ENCODE results near the gene HTR3D.

Gene HTR3D

GRCh38 chr3:184011937-184012889 is 19.3 kb upstream of the HTR3D start:
- Histone ChIP-seq H3K4me1 (ENCODE audit: control insufficient read depth in 2 of 2, insufficient read depth in 1 of 2, low read depth in 1 of 2, low read length in 2 of 2) (peaks cover 4 to 6% of the 10 kb centered on the region in 2 donors), H3K27ac (replicated peaks; ENCODE audit: low read length) (no peak overlapping the region), H2BK5ac (ENCODE audit: low read length) (no peak overlapping the region), H2AFZ (ENCODE audit: low read length) (no peak overlapping the region), H2BK12ac (ENCODE audit: low read length) (no peak overlapping the region), H2BK15ac (ENCODE audit: low read length) (no peak overlapping the region), H2AK5ac (ENCODE audit: low read depth, low read length) (no peak overlapping the region), H3K36me3 (replicated peaks in 1 of 2; ENCODE audit: control insufficient read depth in 2 of 2, insufficient read depth in 2 of 2, low read length in 2 of 2) (peaks cover 9 to 52% of the 10 kb centered on the region in 2 donors), H3K79me1 (ENCODE audit: low read depth, low read length) (peaks cover 5% of the 10 kb centered on the region), H3K4ac (ENCODE audit: low read length) (no peak overlapping the region), H3K9me3 (replicated peaks in 1 of 2; ENCODE audit: control insufficient read depth in 2 of 2, insufficient read depth in 1 of 2, low read depth in 1 of 2, low read length in 2 of 2) (no peaks in the 10 kb centered on the region), H3K18ac (ENCODE audit: low read length) (no peak overlapping the region), H3K9ac (ENCODE audit: low read depth, low read length, poor library complexity) (no peak overlapping the region), H4K8ac (ENCODE audit: low read depth, low read length) (no peak overlapping the region), H3K23ac (ENCODE audit: low read depth, low read length, poor library complexity) (no peak overlapping the region), H3K4me2 (ENCODE audit: insufficient read depth, low read length, poor library complexity, severe bottlenecking) (no peak overlapping the region), H3K4me3 (ENCODE audit: low read length in 2 of 2) (no peak overlapping the region), H3K27me3 (ENCODE audit: control insufficient read depth in 3 of 3, insufficient read depth in 3 of 3, low read depth in 1 of 3, low read length in 3 of 3) (no peaks in the 10 kb centered on the region), H2BK120ac (ENCODE audit: low read depth, low read length) (no peak overlapping the region), H4K91ac (ENCODE audit: low read depth, low read length, poor library complexity) (peak overlapping the region; percentile 72), H3K14ac (ENCODE audit: low read length) (no peak overlapping the region)
- no peak for DNase-seq (ENCODE audit: low spot score)
- no CpG with 5 or more reads among the region's 6 CpGs for WGBS, 2 donors (ENCODE audit: extremely low coverage in 2 of 2, insufficient read length in 2 of 2, insufficient replicate concordance in 1 of 2)

DNA sequence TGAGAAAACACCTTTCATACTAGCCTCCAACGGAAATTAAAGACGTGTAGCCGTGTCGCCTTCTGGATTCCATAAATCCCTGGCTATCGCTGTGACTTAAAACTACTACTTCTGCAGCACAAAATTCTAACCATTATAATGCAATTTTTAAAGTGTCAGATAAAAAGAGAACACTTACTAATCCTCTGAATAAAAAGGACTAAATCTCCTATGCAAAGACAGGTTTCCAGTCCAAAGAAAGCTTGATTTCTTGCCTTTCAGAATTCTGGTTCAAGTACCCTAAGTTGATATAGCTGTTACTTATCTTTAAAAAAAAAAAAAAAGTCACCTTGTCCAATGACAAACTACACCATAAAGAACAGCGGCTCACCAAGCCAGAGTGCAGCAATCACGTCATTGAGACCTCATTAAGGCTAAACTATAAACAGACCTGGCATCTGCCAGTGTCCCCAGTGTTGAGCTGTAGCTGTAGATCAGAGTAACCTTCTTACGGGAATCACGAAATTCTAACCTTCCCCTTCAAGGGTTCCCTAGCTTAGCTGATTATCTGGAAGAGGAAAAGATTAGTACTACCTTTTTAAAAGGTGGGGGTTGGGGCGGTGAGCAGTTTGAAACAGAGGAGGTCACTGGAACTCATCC is 16.0 kb upstream of the HTR3D start:
- no peak overlapping the region for H3K23ac ChIP-seq (ENCODE audit: low read depth, low read length, poor library complexity)
- no peak overlapping the region for H2BK12ac ChIP-seq (ENCODE audit: low read length)
- DNase-seq (ENCODE audit: low spot score): no peak
- peaks cover 4 to 32% of the 10 kb centered on the region in 2 donors for H3K36me3 ChIP-seq (replicated peaks in 1 of 2; ENCODE audit: control insufficient read depth in 2 of 2, insufficient read depth in 2 of 2, low read length in 2 of 2)
- H4K8ac ChIP-seq (ENCODE audit: low read depth, low read length): no peak overlapping the region
- H3K18ac ChIP-seq (ENCODE audit: low read length): no peak overlapping the region
- no peak overlapping the region for H2AFZ ChIP-seq (ENCODE audit: low read length)
- no peak overlapping the region for H3K4ac ChIP-seq (ENCODE audit: low read length)
- H3K4me3 ChIP-seq (ENCODE audit: low read length in 2 of 2): no peak overlapping the region
- H3K9ac ChIP-seq (ENCODE audit: low read depth, low read length, poor library complexity): no peak overlapping the region
- no peak overlapping the region for H4K91ac ChIP-seq (ENCODE audit: low read depth, low read length, poor library complexity)
- H3K27me3 ChIP-seq (ENCODE audit: control insufficient read depth in 3 of 3, insufficient read depth in 3 of 3, low read depth in 1 of 3, low read length in 3 of 3): no peaks in the 10 kb centered on the region
- WGBS, 2 donors (ENCODE audit: extremely low coverage in 2 of 2, insufficient read length in 2 of 2, insufficient replicate concordance in 1 of 2): no CpG with 5 or more reads among the region's 10 CpGs
- no peaks in the 10 kb centered on the region for H3K9me3 ChIP-seq (replicated peaks in 1 of 2; ENCODE audit: control insufficient read depth in 2 of 2, insufficient read depth in 1 of 2, low read depth in 1 of 2, low read length in 2 of 2)
- H2AK5ac ChIP-seq (ENCODE audit: low read depth, low read length): no peak overlapping the region
- no peak overlapping the region for H2BK5ac ChIP-seq (ENCODE audit: low read length)
- H3K14ac ChIP-seq (ENCODE audit: low read length): no peak overlapping the region
- H3K4me2 ChIP-seq (ENCODE audit: insufficient read depth, low read length, poor library complexity, severe bottlenecking): no peak overlapping the region
- H3K27ac ChIP-seq (replicated peaks; ENCODE audit: low read length): no peak overlapping the region
- H2BK15ac ChIP-seq (ENCODE audit: low read length): no peak overlapping the region
- H3K4me1 ChIP-seq (ENCODE audit: control insufficient read depth in 2 of 2, insufficient read depth in 1 of 2, low read depth in 1 of 2, low read length in 2 of 2): peaks cover 4 to 6% of the 10 kb centered on the region in 2 donors
- peaks cover 8% of the 10 kb centered on the region for H3K79me1 ChIP-seq (ENCODE audit: low read depth, low read length)
- no peak overlapping the region for H2BK120ac ChIP-seq (ENCODE audit: low read depth, low read length)

GRCh38 chr3:184016169-184016570 is 15.4 kb upstream of the HTR3D start:
- H3K27ac ChIP-seq (replicated peaks; ENCODE audit: low read length): no peak overlapping the region

More at GRCh38 chr3:184016169-184016570, 15.4 kb upstream of the HTR3D start:
- Histone ChIP-seq H3K4me1 (ENCODE audit: control insufficient read depth in 2 of 2, insufficient read depth in 1 of 2, low read depth in 1 of 2, low read length in 2 of 2) (peaks cover 4 to 6% of the 10 kb centered on the region in 2 donors), H3K18ac (ENCODE audit: low read length) (no peak overlapping the region), H2BK5ac (ENCODE audit: low read length) (no peak overlapping the region), H3K9me3 (replicated peaks in 1 of 2; ENCODE audit: control insufficient read depth in 2 of 2, insufficient read depth in 1 of 2, low read depth in 1 of 2, low read length in 2 of 2) (no peaks in the 10 kb centered on the region), H2AFZ (ENCODE audit: low read length) (no peak overlapping the region), H2BK12ac (ENCODE audit: low read length) (no peak overlapping the region), H3K23ac (ENCODE audit: low read depth, low read length, poor library complexity) (no peak overlapping the region), H3K14ac (ENCODE audit: low read length) (no peak overlapping the region), H2BK120ac (ENCODE audit: low read depth, low read length) (no peak overlapping the region), H3K4me3 (ENCODE audit: low read length in 2 of 2) (no peak overlapping the region), H3K27me3 (ENCODE audit: control insufficient read depth in 3 of 3, insufficient read depth in 3 of 3, low read depth in 1 of 3, low read length in 3 of 3) (no peaks in the 10 kb centered on the region), H2AK5ac (ENCODE audit: low read depth, low read length) (no peak overlapping the region), H3K36me3 (replicated peaks in 1 of 2; ENCODE audit: control insufficient read depth in 2 of 2, insufficient read depth in 2 of 2, low read length in 2 of 2) (peaks cover 4 to 29% of the 10 kb centered on the region in 2 donors), H3K4ac (ENCODE audit: low read length) (no peak overlapping the region), H3K4me2 (ENCODE audit: insufficient read depth, low read length, poor library complexity, severe bottlenecking) (no peak overlapping the region), H4K8ac (ENCODE audit: low read depth, low read length) (no peak overlapping the region), H2BK15ac (ENCODE audit: low read length) (no peak overlapping the region), H3K9ac (ENCODE audit: low read depth, low read length, poor library complexity) (no peak overlapping the region), H3K79me1 (ENCODE audit: low read depth, low read length) (peaks cover 8% of the 10 kb centered on the region), H4K91ac (ENCODE audit: low read depth, low read length, poor library complexity) (no peak overlapping the region)
- no peak for DNase-seq (ENCODE audit: low spot score)
- WGBS, 2 donors (ENCODE audit: extremely low coverage in 2 of 2, insufficient read length in 2 of 2, insufficient replicate concordance in 1 of 2): no CpG with 5 or more reads among the region's 5 CpGs
